Ishikawa (cell line): ENCODE results near the gene SH3BP2.

ENCODE experiments used
- CEBPB ChIP-seq: IDR thresholded peaks from 2 replicates; pipeline ENCODE4 v1.6.1; 2012
- CREB1 ChIP-seq: IDR thresholded peaks from 2 replicates; pipeline ENCODE4 v1.6.1; 2012; ENCODE audit warnings: low read depth
- EGR1 ChIP-seq: IDR thresholded peaks from 2 replicates; pipeline ENCODE4 v1.6.1; 2012
- EP300 ChIP-seq: IDR thresholded peaks from 2 replicates; pipeline ENCODE4 v1.6.1; 2012; ENCODE audit warnings: borderline replicate concordance
- FOXM1 ChIP-seq: IDR thresholded peaks from 2 replicates; pipeline ENCODE4 v1.6.1; 2012; ENCODE audit warnings: low read depth, borderline replicate concordance
- NFIC ChIP-seq: IDR thresholded peaks from 2 replicates; pipeline ENCODE4 v1.6.1; 2012
- RAD21 ChIP-seq: IDR thresholded peaks from 2 replicates; pipeline ENCODE4 v1.6.1; 2012; ENCODE audit warnings: low read depth
- TAF1 ChIP-seq: IDR thresholded peaks from 2 replicates; pipeline ENCODE4 v1.6.1; 2012; ENCODE audit warnings: low read depth, mild to moderate bottlenecking
- TCF12 ChIP-seq: IDR thresholded peaks from 2 replicates; pipeline ENCODE4 v1.6.1; 2012; ENCODE audit warnings: low read depth
- TEAD4 ChIP-seq: IDR thresholded peaks from 2 replicates; pipeline ENCODE4 v1.6.1; 2012
- YY1 ChIP-seq: IDR thresholded peaks from 2 replicates; pipeline ENCODE4 v1.6.1; 2012; ENCODE audit warnings: low read depth
- ZBTB7A ChIP-seq: IDR thresholded peaks from 2 replicates; pipeline ENCODE4 v1.6.1; 2012; ENCODE audit warnings: low read depth
- TF ChIP-seq, protein P1 (sequence below): IDR thresholded peaks from 2 replicates; pipeline ENCODE4 v1.6.1; 2012
- TF ChIP-seq, protein P2 (sequence below): IDR thresholded peaks from 2 replicates; pipeline ENCODE4 v1.6.1; 2012; ENCODE audit warnings: low read depth, mild to moderate bottlenecking
- TF ChIP-seq, protein P3 (sequence below): IDR thresholded peaks from 2 replicates; pipeline ENCODE4 v1.6.1; 2012

SH3BP2 gene

DNA sequence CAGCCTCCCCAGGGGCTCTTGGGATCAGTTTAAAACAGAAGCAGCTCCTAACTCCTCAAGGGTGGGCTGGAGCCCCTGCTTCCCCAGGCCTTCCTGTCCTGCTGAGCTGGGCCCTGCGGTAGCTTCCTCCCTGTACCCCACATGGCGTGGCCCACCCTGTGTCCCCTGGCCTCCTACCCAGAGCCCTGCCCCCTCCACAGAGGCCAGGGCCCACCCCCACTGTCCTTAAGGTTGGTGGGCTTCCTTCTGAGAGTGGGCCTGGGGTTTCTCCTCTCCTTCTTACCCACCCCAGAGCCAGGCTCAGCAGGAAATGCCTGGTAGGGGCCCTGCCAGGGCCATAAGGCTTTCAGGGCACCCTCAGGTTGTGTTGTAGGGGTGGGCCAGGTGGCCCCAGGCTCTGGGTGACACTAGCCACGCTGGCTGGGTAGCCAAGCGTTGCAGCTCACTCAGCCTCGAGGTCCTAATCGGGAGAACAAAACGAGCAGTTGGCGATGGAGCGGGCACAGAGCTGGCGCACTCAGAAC, 11.6 kb downstream of the SH3BP2 start:
- TF ChIP-seq EGR1 (no peak), ZBTB7A (0 out of 2 replicates have a peak, but pooled peaks have one; percentile 23)

DNA sequence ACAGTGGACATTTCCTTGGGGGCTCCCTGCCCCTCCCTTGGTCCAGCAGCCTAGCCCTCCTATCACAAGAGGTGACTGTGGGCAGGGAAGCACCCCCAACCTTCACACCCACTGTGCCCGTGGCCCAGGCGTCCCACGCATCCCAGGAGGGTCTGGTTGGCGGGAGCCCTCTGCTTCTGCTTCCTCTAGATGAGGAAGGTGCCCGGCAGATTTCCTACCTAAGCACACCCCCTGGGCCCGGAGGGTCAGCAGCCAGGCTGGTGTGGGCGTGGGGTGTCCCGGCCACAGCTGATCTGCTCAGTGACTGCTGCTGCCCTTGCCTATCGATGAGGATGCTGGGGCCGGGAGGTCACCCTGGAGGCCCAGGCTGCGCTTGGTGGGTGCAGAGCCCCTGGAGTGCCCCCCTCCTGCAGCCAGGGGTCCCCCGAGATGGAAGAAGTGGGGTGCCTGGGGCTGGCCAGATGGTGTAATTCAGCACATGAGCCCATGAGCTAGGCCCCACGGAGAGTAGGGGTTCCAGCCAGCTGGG, 12.2 kb downstream of the SH3BP2 start:
- no peak for TF ChIP-seq TEAD4
- TF ChIP-seq, protein P1, sequence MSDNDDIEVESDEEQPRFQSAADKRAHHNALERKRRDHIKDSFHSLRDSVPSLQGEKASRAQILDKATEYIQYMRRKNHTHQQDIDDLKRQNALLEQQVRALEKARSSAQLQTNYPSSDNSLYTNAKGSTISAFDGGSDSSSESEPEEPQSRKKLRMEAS = 0 out of 2 replicates have a peak, but pooled peaks have one; percentile 22
- no peak for TF ChIP-seq EGR1
- no peak for TF ChIP-seq FOXM1
- TF ChIP-seq ZBTB7A = 0 out of 2 replicates have a peak, but pooled peaks have one; percentile 3

DNA sequence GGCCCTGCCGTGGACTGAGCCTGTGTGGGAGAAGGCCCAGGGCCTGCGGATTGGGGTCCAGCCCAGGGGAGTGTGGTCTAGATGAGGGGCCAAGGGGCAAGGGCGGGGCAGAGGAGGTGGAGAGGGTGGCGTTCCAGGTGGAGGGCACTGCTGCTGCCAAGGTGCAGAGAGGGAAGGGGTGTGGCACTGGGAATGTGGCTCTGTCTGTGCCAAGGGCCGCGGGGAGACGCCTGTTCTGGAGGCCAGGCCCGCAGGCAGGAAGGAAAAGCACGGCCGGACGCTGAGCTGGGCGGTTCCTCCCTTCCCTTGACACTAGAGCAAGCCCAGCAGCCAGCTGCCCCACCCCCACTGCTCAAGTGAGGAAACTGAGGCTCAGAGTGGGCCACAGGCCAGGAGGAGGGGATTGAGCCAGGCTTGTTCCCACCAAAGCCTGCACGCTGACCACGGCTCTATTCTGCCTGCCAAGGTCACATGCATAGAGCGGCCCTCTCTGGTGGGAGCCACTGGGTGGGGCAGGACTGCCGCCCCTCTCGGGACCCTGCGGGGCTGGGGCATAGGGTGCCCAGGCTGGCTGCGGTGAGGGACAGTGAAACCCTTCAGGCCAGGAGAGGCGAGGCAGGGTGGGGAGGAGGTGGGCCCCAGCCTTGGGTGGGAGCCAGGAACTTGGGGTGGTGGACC, 13.0 kb downstream of the SH3BP2 start:
- TF ChIP-seq CEBPB = no peak
- TF ChIP-seq RAD21 = no peak
- peak; percentile 54; the same call in 1 of the 2 replicates for TF ChIP-seq NFIC
- 0 out of 2 replicates have a peak, but pooled peaks have one; percentile 19 for TF ChIP-seq TCF12
- TF ChIP-seq, protein P1 = peak; percentile 35; the same call in 1 of the 2 replicates
- peak; percentile 65 for TF ChIP-seq TEAD4

DNA sequence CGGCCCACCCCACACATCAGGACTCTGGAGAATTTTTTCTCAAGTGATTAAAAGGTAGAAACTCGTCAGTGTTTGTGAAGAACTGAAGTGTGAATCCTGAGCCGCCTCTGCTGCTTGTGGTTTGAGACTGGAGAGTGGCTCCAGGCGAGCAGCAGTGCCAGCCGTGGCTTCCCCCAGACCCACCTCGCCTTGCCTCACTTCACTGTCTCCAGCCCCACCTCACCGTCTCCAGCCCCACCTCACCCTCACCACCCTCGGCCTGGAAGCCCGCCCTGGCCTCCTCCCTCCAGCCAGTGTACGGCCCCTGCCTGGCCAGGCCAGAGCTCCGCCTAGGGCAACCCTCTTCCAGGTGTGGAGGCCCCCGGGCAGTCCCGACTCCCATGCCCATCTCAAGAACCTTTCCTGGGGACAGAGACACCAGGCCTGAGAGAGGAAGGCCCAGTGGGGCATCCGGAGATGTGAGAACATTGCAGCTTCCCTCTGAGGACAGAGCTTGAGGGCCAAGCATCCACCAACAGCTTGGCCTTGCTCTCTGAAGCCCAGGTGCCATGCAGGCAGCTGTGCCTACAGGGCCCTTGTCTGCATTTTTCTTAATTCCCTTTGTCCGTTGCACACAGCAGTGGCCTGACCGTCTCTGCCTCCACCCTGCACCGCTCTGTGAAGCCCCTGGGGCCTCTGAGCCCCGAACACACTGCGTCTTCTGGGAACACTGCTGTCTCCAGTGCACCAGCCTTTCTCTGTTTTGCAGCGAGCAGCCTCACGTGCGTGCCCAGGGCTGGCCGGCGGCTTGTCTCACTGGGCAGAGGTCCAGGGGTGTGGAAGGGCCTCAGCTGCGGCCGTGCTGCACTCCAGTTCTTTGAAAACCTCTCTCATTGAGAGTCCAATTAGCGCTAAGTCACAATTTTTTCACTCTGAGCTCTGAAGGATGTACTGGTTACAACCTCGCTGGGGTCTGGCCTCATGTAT, 13.8 kb downstream of the SH3BP2 start:
- no peak for TF ChIP-seq EP300
- no peak for TF ChIP-seq NFIC
- TF ChIP-seq CREB1 = no peak
- no peak for TF ChIP-seq YY1
- no peak for TF ChIP-seq EGR1
- no peak for TF ChIP-seq TAF1
- TF ChIP-seq TEAD4 = no peak
- TF ChIP-seq, protein P2, sequence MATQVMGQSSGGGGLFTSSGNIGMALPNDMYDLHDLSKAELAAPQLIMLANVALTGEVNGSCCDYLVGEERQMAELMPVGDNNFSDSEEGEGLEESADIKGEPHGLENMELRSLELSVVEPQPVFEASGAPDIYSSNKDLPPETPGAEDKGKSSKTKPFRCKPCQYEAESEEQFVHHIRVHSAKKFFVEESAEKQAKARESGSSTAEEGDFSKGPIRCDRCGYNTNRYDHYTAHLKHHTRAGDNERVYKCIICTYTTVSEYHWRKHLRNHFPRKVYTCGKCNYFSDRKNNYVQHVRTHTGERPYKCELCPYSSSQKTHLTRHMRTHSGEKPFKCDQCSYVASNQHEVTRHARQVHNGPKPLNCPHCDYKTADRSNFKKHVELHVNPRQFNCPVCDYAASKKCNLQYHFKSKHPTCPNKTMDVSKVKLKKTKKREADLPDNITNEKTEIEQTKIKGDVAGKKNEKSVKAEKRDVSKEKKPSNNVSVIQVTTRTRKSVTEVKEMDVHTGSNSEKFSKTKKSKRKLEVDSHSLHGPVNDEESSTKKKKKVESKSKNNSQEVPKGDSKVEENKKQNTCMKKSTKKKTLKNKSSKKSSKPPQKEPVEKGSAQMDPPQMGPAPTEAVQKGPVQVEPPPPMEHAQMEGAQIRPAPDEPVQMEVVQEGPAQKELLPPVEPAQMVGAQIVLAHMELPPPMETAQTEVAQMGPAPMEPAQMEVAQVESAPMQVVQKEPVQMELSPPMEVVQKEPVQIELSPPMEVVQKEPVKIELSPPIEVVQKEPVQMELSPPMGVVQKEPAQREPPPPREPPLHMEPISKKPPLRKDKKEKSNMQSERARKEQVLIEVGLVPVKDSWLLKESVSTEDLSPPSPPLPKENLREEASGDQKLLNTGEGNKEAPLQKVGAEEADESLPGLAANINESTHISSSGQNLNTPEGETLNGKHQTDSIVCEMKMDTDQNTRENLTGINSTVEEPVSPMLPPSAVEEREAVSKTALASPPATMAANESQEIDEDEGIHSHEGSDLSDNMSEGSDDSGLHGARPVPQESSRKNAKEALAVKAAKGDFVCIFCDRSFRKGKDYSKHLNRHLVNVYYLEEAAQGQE = no peak
- no peak for TF ChIP-seq TCF12
- TF ChIP-seq FOXM1 = no peak
- TF ChIP-seq CEBPB = no peak
- TF ChIP-seq RAD21 = no peak

DNA sequence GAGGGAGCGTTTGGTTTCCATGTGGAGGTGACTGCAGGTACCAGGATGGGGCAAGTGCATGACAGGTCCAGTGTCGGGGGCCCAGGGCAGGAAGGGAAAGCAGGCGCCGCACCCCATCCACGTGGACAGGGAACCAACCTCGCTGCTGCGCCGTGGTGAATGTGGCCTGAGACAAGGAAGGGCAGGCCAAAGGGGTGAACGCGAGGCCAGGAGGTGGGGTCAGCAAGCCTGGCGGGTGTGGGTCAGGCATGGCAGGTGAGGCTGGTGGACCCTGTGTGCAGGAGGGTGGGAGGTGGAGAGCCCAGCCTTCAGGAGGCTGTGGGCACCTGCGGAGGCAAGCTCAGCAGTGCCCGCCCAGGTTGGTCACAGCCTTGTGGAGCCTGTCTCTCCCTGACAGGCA, 14.7 kb downstream of the SH3BP2 start:
- no peak for TF ChIP-seq EP300
- TF ChIP-seq, protein P2 = no peak
- TF ChIP-seq RAD21 = no peak
- no peak for TF ChIP-seq YY1
- TF ChIP-seq, protein P1 = no peak
- TF ChIP-seq EGR1 = no peak
- TF ChIP-seq, protein P3, sequence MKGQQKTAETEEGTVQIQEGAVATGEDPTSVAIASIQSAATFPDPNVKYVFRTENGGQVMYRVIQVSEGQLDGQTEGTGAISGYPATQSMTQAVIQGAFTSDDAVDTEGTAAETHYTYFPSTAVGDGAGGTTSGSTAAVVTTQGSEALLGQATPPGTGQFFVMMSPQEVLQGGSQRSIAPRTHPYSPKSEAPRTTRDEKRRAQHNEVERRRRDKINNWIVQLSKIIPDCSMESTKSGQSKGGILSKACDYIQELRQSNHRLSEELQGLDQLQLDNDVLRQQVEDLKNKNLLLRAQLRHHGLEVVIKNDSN = no peak
- TF ChIP-seq FOXM1 = no peak
- no peak for TF ChIP-seq TAF1
- TF ChIP-seq CREB1 = no peak
- no peak for TF ChIP-seq CEBPB
- no peak for TF ChIP-seq NFIC
- TF ChIP-seq TCF12 = no peak
- no peak for TF ChIP-seq ZBTB7A
- no peak for TF ChIP-seq TEAD4
